ENCODE data around the gene TRIM67. TPM values are rescaled to one million over a fixed set of nuclear protein-coding genes. Genes with fewer than 3 reads are reported as not detected.

TRIM67 gene
- total RNA-seq (2021) (not detected in 3 replicates), Bru-seq, nascent RNA (not detected)
- long read RNA-seq, experiment 1, result 0 reads
- long read RNA-seq, experiment 2, result 0 reads
- long read RNA-seq, experiment 3, result 0 reads

DNA sequence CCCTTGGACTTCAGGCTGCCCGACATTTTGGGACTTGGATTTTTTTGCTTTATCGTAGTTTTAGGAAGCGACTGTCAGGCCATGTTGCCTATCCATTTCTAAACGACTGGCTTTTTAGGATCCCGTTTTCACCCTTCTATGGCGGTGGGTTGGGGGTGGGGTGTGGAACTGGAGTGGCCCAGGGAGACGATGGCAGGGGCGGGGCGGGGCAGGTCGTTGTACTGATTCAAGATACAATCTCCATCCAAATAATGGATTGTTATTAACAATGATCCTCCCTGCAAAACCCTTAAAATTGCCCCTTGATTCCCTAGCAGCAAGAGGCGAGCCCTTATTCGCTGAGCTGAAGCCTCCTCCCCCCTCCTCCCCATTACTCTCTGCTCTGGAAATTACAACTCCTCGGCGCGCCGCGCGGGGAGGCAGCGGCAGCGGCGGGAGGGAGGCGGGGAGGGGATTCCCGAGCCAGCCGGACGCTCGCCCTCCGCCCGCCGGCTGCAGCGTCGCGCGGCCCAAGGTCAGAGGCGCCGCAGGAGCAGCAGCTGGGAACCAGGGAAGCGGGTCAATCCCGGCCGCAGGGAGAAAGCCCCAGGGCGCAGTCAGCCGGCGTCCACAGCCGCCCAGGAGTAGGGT is at the start of gene TRIM67:
TSS of gene TRIM67 (plus strand) at position 392 of the 630 bp plus-strand sequence. CDS start 912 bp downstream, outside the sequence.
- no peak for TF ChIP-seq CREB1 (CRISPR knock-in tag; IDR thresholded peaks at IDR 0.05)
- TF ChIP-seq SOX15 (CRISPR knock-in tag; IDR thresholded peaks at IDR 0.05), result no peak
- no peak for TF ChIP-seq HMGXB4 (CRISPR knock-in tag; IDR thresholded peaks at IDR 0.05)
- no peak for TF ChIP-seq NFE2L1 (CRISPR knock-in tag; IDR thresholded peaks at IDR 0.05)
- no peak for TF ChIP-seq NR1H2 (CRISPR knock-in tag; IDR thresholded peaks at IDR 0.05)
- TF ChIP-seq, protein P1, sequence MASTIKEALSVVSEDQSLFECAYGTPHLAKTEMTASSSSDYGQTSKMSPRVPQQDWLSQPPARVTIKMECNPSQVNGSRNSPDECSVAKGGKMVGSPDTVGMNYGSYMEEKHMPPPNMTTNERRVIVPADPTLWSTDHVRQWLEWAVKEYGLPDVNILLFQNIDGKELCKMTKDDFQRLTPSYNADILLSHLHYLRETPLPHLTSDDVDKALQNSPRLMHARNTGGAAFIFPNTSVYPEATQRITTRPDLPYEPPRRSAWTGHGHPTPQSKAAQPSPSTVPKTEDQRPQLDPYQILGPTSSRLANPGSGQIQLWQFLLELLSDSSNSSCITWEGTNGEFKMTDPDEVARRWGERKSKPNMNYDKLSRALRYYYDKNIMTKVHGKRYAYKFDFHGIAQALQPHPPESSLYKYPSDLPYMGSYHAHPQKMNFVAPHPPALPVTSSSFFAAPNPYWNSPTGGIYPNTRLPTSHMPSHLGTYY (CRISPR knock-in tag; IDR thresholded peaks at IDR 0.05), result no peak
- TF ChIP-seq JUN (CRISPR knock-in tag; IDR thresholded peaks at IDR 0.05), result no peak
- no peak for TF ChIP-seq ZMAT4 (CRISPR knock-in tag; IDR thresholded peaks at IDR 0.05)
- TF ChIP-seq IRF2 (CRISPR knock-in tag; IDR thresholded peaks at IDR 0.05; ENCODE audit: borderline replicate concordance, low read depth), result no peak
- TF ChIP-seq MAX (CRISPR knock-in tag; IDR thresholded peaks at IDR 0.05), result no peak
- no peak for TF ChIP-seq NR3C1 (CRISPR knock-in tag; conservative IDR thresholded peaks at IDR 0.05; ENCODE audit: low read depth)
- TF ChIP-seq, protein P2, sequence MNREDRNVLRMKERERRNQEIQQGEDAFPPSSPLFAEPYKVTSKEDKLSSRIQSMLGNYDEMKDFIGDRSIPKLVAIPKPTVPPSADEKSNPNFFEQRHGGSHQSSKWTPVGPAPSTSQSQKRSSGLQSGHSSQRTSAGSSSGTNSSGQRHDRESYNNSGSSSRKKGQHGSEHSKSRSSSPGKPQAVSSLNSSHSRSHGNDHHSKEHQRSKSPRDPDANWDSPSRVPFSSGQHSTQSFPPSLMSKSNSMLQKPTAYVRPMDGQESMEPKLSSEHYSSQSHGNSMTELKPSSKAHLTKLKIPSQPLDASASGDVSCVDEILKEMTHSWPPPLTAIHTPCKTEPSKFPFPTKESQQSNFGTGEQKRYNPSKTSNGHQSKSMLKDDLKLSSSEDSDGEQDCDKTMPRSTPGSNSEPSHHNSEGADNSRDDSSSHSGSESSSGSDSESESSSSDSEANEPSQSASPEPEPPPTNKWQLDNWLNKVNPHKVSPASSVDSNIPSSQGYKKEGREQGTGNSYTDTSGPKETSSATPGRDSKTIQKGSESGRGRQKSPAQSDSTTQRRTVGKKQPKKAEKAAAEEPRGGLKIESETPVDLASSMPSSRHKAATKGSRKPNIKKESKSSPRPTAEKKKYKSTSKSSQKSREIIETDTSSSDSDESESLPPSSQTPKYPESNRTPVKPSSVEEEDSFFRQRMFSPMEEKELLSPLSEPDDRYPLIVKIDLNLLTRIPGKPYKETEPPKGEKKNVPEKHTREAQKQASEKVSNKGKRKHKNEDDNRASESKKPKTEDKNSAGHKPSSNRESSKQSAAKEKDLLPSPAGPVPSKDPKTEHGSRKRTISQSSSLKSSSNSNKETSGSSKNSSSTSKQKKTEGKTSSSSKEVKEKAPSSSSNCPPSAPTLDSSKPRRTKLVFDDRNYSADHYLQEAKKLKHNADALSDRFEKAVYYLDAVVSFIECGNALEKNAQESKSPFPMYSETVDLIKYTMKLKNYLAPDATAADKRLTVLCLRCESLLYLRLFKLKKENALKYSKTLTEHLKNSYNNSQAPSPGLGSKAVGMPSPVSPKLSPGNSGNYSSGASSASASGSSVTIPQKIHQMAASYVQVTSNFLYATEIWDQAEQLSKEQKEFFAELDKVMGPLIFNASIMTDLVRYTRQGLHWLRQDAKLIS (CRISPR knock-in tag; IDR thresholded peaks at IDR 0.05; ENCODE audit: borderline replicate concordance), result no peak
- TF ChIP-seq ZNF423 (CRISPR knock-in tag; IDR thresholded peaks at IDR 0.05), result no peak
- TF ChIP-seq, protein P3, sequence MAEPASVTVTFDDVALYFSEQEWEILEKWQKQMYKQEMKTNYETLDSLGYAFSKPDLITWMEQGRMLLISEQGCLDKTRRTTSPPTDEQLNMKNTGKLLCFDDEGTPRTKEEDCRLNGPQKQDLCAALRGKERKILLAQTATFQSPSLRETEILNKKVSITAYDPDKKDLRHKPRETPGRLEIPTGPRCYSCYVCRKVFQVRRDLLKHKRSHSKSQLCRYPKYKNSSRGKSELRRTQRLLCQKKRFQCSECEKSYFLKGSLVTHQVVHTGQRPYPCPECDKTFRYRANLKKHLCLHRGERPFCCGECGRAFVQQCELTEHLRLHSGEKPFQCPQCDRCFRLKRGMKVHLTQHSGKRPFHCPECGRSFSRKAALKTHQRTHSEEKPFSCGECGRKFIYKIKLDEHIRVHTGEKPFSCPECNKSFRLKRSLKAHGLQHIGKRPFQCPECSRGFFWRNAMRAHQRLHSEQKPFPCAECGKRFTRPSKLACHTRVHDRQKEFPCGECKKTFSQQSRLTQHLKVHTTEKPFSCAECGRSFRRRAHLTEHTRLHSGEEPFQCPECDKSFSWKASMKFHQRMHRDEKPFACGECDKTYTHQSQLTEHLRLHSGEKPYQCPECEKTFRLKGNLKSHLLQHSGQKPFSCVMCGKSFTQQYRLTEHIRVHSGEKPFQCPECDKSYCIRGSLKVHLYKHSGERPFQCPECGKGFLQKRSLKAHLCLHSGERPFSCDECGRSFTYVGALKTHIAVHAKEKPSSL (CRISPR knock-in tag; conservative IDR thresholded peaks at IDR 0.05), result no peak
- no peak for TF ChIP-seq NFATC4 (CRISPR knock-in tag; IDR thresholded peaks at IDR 0.05)
- TF ChIP-seq HMGA2 (CRISPR knock-in tag; IDR thresholded peaks at IDR 0.05), result no peak
- peak within 1 kb of the TSS; percentile 63 for H3K4me3 Mint-ChIP-seq
- H3K9me3 Mint-ChIP-seq, result no peaks in the 10 kb centered on the region
- CTCF ChIA-PET, result interaction anchor here (0.9 to 1.7 kb wide), 6 partner anchors 10 to 146 kb away, joined by 3 to 13 read pairs (median 4); no protein-coding TSS in a partner anchor
- no peaks in the 10 kb centered on the region for H3K4me1 Mint-ChIP-seq
- H3K36me3 Mint-ChIP-seq, result no peaks in the 10 kb centered on the region
- H3K27ac Mint-ChIP-seq, result no peak within 1 kb of the TSS
- DNase-seq (ENCODE audit: low spot score) (peak; percentile 45), ATAC-seq (peak; percentile 47)
- H3K27me3 Mint-ChIP-seq (ENCODE audit: low read depth), result peaks cover 98% of the 10 kb centered on the region
- POLR2A ChIA-PET, result no interaction called here
